GM19397 (cell line): ENCODE measurements around the gene STX7.

Experiments used
- ATAC-seq: cut with Tn5 transposase; IDR thresholded peaks from one replicate; pipeline ENCODE4 v1.9.1; 2021; ENCODE audit warnings: mild to moderate bottlenecking, moderate library complexity; ENCODE audit not compliant: unreplicated experiment

The STX7 gene

DNA sequence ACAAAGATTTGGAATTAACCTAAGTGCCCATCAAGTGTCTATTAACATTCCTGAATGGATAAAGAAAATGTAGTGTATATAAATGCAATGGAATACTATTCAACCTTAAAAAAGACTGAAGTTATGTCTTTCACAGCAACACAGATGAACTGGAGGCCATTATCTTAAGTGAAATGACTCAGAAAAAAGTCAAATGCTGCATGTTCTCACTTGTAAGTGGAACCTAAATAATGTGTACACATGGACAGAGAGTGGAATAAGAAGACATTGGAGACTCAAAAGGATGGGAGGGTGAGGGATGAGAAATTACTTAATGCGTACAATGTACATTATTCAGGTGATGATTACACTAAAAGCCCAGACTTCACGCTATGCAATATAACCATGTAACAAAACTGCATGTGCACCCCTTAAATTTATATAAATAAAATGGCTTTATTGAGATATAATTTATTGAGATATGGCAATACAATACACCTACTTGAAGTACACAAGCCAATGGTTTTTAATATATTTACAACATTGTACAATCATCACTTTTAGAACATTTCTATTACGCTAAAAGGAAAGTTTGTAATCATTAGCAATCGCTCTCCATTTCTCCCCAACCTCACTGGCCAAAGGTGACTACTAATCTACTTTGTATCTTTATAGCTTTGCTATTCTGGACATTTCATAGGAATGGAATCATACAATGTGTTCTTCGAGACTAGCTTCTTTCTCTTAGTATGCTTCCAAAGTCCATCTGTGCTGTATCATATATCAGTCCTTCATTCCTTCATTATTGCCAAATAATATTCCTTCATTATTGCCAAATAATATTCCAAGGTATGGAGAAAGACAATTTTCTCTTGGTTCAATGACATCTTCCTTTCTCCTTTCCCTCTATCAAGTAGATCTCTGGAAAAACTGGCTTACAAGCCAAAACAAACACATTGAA lies 5.8 kb downstream of the STX7 start:
- no peak for ATAC-seq

DNA sequence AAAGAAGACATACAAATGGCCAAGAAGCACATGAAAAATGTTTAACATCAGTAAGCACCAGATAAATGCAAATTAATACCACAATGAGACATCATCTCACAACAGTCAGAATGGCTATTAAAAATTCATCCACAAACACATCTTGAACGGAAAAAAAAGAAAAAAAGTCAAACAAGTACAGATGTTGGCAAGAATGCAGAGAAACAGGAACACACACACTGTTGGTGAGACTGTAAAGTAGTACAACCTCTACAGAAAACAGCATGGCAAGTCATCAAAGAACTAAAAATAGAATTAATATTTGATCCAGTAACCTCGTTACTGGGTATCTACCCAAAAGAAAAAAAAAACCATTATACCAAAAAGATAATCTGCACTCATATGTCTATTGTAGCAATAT lies 6.5 kb downstream of the STX7 start:
- ATAC-seq, result no peak

DNA sequence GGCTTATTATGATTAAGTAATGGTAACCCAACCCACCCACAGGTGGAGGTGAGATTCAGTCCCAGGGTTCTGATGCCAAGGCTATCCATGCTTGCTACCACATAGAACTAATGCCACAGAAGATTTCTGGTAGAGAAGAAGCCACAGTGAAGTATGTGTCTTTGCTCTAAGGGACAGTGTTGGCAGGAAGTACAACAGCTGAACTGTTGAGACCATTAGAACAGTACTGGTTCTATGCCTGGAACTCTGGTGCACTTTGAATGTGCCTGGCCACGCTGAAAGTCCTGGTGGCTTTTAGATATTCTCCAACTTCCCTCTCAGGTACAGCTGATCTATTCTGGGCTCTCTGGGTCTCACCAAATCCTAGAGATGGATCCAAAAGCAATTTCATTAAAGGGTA lies 7.8 kb downstream of the STX7 start:
- no peak for ATAC-seq

DNA sequence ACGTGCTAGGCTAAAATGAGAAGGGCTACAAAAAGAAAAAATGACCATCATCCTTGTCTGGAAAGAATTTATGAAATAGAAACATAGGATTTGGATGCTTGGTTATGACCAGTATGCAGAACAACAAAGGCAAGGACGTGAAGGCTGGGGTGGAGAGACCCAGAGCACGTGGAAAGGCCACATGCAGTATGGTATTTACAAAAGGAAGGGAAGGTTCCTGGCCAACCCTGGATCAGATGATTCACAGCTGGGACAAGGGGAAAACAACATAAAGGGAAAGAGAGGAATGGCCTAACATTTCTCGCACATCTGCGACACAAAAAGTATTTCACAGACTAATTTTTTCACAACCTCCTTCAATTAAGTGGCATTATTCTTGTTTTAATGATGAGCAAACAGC lies 8.2 kb downstream of the STX7 start:
- ATAC-seq, result no peak

DNA sequence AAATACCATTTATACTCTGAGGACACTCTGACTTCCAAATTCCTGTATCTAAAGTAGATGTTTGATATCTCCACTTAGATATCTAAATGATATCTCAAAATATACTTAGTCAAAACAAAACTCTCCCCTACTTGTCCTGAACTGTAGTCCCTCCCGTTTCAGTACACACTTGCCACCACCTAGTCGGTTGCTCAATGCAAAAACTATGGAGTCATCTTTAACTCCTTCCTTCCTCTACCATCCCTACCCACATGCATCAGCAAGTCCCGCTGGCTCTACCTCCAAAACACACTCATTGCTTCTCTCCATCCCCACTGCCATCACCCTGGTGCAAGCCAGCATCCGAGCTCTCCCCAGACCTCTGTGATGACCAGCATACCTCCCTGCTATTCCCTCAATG lies 13.2 kb downstream of the STX7 start:
- no peak for ATAC-seq

DNA sequence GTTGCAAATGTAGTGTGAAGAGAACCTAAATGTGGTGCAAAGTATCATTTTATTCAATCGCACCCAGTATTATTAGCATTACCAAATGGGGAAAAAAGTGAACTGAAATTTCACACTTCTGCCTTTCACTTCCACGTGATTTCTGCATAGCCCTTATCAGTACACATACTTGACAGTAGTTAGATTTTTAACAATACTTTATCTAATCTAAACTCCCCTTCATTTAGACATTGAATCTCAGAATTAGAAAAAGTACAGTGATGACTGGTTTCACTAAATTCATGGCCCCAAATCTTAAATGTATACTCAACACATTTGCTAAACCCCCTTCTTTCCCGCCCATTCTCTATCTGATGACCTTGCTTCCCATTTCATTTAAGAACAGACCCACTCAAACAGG lies 14.3 kb downstream of the STX7 start:
- ATAC-seq, result peak; percentile 41

DNA sequence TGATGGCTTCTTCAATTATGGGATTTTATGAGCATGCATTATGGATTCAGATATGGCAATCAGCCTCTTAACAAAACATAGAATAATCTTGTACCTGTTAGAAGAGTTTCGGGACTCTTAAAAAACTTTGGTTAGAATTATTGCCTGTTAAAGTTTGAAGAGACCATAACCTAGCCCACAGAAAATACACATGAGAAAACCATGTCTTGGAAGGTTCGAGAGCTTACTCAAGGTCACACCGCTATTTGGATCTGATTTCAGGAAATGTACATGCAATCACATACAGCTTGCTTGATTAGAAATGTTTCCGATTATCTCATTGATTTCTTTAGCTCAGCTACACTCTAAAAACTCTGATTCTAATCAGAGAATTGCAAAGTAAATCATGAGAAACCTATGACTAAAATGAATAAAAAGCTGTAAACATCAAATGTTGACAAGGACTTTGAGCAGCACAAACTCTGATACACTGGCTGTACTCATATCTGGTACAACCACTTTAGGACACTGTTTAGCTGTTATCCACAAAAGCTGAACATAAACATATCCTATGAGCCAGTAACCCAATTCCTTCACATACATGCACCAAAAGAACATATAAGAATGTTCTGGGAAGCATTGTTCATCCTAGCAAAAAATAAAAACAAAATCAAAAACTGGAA lies 16.3 kb downstream of the STX7 start:
- no peak for ATAC-seq

DNA sequence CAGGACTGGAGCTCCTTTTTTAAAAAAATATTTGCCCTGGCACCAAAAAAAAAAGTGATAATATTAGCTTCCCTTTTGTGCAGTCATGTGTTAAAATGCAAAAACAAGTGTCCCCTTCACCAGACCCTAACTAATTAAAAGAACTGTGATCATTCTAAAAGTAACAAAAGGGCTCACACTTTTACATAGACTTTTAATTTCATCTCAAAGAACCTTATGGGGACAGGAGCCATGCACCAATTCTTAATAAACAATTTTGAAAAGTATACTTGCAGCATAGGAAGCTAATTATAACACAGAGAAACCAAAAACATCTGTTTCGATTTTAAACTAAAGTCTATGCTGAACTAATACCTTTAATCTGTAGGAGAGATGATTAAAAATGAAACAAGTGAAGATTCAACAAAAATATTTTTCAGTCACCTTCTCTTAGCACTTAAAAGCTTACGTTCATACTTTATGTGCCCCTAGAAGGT lies 17.3 kb downstream of the STX7 start:
- peak; percentile 32 for ATAC-seq

DNA sequence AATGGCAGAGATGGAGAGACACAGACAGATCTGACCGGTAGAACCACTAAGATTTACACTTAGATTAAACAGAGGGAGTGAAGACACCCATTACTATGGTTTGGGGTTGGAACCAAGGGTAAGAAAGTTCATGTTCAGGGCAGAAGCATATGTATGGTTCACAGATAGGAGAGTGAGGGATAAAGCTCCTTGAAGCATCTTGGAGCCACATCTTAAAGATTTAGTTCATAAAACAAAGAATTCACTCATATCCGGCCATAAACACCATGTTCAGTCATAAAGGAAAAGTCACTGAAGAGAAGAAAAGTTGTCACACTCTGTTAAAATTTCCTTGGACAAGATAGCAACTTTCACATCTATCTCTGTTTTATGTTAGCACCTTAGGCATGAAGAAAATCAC lies 18.0 kb downstream of the STX7 start:
- peak; percentile 21 for ATAC-seq

DNA sequence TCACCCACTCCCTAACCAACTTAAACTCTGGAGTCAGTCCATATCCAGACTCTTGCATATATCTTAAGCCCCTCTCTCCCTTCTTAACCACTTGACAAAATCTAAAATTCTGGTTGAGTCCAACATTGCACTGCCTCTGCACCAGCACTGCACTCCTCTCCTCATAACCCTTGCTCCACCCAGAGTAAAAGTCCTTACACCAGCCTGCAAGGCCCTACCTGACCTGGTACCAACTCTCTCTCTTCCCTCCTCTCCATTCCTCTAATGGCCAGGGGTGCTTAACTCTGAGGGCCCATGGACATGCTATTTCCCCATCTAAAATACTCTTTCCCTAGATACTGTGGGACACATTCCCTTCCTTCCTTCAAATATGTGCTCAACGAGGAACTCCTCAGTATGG lies 21.0 kb downstream of the STX7 start:
- ATAC-seq, result no peak

DNA sequence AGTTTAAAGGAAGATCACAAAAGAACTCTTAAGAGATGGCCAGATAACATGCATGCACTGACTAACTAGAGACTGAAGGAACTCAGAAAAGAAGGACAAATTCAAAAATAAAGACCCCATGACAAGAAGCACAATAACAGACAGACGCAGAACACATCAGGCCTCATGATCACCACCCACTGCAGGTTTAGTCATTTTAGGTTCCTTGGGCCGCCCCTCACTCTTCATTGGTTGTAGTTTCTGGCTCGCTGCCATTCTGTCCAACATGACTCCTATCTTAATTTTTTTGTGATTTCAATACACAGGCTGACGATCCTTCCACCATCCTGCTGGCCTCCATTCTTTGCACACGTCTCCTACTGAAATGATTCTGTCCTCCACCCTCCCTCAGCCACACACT lies 21.6 kb downstream of the STX7 start:
- no peak for ATAC-seq

DNA sequence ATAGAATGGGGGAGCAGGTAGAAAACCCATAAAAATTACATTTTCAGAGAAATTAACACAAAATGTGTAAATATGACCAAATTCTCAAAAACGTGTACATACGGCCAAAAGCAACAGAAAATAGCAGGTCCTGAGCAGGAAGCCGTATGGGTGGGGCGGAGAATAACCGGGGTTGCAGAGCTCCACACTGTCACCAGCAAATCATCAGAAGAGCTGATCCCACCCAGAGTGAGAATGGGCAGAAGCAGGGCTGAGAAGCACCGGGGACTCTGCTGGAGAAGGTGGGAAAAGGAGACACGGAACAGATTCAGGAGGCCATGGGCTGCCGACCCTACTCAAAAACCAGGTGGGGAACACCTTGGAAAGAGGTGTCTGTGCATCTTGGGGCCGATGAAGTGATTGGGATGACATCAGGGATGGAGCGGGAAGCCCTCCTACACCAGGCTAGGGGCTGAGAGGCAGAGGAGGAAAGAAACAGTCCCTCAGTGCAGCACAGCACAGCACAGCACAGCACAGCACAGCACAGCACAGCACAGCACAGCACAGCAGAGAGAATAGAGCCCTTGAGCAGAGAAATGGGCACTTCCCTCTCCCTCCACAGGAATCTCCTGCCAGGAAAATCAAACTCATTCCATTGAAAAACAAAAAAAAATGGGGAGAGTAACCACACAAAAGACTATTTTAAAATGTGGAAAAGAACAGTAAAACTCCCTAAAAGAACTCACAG lies 22.3 kb downstream of the STX7 start:
- ATAC-seq, result no peak

DNA sequence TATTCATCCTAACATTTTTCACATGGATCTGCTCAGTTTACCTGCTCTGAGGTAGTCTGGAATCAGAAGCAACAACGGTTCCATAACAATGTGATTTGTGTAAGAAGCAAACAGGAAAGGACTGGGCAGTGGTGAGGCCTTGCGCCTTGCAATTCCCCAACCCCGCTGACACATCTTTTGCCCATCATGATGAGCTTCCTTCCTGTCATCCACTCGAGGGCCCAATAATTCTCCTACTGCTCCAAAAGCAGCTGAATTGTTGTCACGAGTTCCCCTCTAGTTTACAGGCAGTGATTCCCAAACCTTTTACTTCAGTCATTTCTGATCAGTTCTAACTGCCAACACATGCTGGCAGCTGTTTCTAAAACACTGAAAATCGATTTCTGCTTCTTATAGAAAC lies 22.9 kb downstream of the STX7 start:
- ATAC-seq, result peak; percentile 36

DNA sequence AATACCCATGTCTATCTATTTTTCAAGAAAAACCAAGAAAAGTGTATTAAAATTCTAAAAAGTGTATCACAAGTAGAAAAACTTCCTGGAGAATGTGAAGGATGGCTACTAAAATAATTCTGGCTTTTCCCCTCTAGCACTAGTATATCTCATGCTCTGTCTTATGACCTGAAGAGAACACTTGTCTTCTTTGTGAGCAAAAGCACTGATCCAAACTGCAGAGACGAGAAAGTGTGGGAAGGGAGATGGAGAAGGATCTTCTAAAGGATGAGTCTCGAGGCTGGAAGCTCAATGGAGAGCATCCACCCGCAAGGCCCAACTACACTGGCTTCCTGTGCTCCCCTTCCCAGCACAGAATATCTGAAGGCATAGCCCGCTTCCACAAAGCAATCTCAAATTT lies 23.5 kb downstream of the STX7 start:
- ATAC-seq, result no peak

DNA sequence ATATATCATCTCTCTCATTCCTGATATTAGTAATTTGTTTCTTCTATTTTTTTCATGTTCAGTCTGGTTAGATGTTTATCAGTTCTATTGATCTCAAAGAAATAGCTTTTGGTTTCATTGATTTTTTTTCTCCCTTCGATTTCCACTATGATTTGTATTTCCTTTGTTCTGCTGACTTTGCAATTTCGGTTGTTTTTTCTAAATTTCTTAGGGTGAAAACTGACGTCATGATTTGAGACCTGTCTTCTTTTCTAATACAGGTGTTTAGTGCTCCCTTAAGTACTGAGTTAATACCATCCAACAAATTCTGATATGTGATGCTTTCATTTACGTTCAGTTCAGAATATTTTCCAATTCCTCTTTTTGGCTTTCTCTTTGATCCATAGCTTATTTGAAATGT lies 25.2 kb downstream of the STX7 start:
- ATAC-seq, result no peak

DNA sequence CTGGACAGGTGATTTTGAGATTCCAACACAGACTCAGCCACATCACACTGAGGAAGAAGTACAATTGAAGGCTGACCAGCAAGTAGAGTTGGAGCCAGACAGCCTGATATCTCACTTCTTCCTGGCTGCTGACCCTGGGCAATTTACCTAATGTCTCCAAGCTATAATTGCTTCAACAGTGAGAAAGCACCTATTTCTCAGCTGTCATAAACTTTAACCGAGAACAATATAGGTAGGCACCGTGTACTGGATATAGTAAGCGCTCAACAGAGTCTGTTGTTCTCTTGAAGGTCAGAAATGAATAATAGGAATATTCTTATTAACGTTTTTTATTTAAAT lies 28.3 kb downstream of the STX7 start:
- peak; percentile 27 for ATAC-seq

DNA sequence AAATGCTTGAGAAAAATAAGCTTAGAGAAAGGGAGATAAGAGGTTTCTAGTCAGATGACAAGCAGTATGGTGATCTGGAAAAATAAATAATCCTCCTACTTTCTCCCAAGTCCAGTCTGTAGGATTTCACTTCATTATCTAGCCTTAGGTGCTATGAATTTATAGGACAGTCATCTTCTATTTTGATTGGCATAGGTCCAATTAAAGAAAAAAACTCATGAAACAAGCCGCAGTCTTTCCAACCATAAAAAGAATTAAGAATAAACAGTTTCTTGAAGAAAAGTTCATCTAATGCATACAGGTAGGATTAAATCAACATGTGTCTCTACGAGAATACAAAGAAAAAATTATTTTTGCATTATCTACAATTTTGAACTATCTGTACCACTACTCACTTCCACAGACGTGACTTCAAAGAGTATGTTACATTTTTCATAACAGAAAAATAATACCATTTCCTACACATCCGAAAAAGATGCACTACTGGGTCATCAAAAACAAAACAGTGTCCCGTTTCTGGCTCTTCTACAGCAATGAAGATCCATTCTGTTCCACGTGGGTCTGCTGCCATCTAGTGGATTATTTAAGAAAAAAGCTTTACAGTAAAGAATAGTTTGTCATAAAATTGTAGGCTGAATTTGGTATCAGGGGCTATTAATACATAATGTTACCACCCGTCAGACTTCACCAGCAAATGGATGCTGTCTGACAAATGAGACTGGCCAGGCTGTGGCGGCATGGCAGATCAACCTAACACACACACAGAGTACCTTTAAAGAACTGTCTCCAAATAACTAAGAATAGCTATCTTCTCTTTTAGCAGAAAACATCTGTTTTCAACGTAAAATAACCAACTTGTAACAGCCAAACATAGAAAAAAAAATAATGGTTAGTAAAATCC lies 28.9 kb downstream of the STX7 start:
- ATAC-seq, result peak; percentile 65

DNA sequence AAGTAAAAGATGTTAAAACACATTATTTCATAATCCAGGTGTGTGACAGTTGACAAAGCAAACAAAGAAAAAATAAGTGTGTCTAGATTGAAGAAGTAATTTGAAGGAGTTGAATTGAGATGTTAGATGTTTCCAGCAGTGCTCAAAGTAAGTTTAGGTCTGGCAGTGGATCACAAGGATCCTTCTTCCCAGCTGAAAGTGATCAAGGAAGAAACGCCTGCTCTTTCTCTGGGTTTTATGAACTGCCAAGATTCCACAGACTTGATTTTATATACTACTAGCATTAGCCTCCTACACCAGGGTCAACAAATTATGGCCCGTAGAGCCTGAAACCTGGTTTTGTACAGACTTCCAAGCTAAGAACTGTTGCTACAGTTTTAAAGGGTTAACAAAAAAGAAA lies 30.3 kb downstream of the STX7 start:
- ATAC-seq, result no peak

DNA sequence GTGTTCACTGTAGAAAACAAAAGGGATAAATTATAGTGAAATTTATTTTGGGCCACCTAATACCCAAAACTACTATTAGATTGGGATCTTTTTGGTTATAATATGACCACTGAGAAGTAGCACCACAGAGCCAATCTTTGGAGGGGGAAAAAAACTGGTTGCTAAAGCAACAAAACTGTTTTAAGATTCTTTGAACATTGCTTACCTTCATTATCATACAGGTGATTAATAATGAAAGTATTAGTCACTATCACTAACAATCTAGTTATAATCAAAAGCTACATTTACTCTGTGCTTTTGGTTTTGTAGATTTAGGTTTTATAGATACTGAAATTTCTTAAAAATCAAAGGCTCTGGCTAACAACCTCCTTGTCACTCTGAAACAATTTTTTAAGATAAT lies 31.7 kb downstream of the STX7 start:
- no peak for ATAC-seq

DNA sequence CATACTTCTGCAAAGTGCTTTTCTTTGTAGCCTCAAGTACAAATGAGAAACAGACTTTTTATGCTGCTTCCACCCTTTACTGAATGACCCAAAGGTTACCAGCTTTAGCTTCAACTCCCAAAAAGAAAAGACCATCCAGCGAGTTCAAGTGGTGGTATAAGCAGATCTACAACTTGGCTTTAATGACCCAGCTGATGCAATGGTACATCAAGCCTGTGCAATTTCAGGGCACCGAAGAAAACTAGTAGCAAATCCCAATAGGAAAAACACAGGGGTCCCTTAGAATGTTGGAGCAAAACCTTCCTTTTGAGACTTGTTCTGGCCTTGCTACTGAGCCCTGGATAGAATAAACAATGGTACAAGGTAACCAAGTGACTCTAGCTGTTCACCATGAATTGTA lies 33.8 kb downstream of the STX7 start:
- no peak for ATAC-seq

DNA sequence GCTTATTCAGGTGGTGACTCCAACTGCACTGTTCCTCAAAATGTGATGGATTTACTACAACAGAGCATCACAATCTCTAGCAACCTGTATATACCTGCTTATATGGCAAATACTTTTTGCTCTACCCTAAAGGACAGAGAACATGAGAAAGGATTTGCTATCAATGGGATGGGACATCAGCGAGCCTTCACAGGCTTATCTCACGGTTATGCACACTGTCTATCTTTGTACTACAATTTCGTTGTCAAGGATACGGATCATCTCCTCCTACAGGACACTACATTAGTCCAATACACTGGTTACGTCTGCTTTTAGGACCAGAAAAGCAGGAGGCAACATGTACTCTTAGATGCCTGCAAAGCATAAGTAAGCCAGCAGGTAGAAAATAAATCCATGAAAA lies 34.2 kb downstream of the STX7 start:
- no peak for ATAC-seq
